Keratinocyte (primary cell): ENCODE data around the gene SACM1L. TPM values are rescaled to one million over a fixed set of nuclear protein-coding genes. Genes with fewer than 3 reads are reported as not detected.

ENCODE experiments used
- DNase-seq: peaks from one replicate; pipeline ENCODE4 v3.0.0-alpha.2; 2011; ENCODE audit warnings: low read depth, missing footprints, low spot score
- FAIRE-seq: peaks from 2 replicates; lab custom pipeline; 2011; peaks lifted over from hg19 to GRCh38; lab: Jason Lieb, UNC
- H2AFZ ChIP-seq: 2 replicates; pipeline ENCODE4 v1.6.0; 2012; ENCODE audit warnings: low read length, control low read depth, inconsistent platforms; ENCODE audit not compliant: control insufficient read depth
- H3K27ac ChIP-seq: 2 replicates; pipeline ENCODE4 v1.5.1; 2011; ENCODE audit warnings: low read length; ENCODE audit not compliant: control insufficient read depth, insufficient read depth
- H3K27me3 ChIP-seq: 3 replicates; pipeline ENCODE4 v1.6.0; 2011; ENCODE audit warnings: low read length; ENCODE audit not compliant: control insufficient read depth, insufficient read depth; ENCODE audit errors: extremely low read depth
- H3K36me3 ChIP-seq, 2 experiments: 2 replicates in 1 of 2; 3 replicates in 1 of 2; pipeline ENCODE4 v1.5.1; 2011; ENCODE audit warnings: low read length in 2 of 2, mild to moderate bottlenecking in 1 of 2; ENCODE audit not compliant: control insufficient read depth in 2 of 2, insufficient read depth in 2 of 2; ENCODE audit errors: extremely low read depth in 1 of 2
- H3K4me1 ChIP-seq: 3 replicates; pipeline ENCODE4 v1.5.1; 2011; ENCODE audit warnings: low read length; ENCODE audit not compliant: control insufficient read depth, insufficient read depth; ENCODE audit errors: extremely low read depth
- H3K4me2 ChIP-seq: 3 replicates; pipeline ENCODE4 v1.6.0; 2011; ENCODE audit warnings: low read depth, low read length; ENCODE audit not compliant: control insufficient read depth, insufficient read depth; ENCODE audit errors: extremely low read depth
- H3K4me3 ChIP-seq, 3 experiments: fragments of 200-600 bp in 1 of 3; sonication (generic) in 1 of 3; 2 replicates in 2 of 3; 3 replicates in 1 of 3; pipeline ENCODE4 v1.5.1; 2011 to 2016; ENCODE audit warnings: low read length in 3 of 3, mild to moderate bottlenecking in 3 of 3, control low read depth in 2 of 3, inconsistent platforms in 1 of 3, low read depth in 1 of 3, mixed read lengths in 1 of 3, mixed run types in 1 of 3, moderate library complexity in 1 of 3; ENCODE audit not compliant: control insufficient read depth in 2 of 3, insufficient read depth in 2 of 3; ENCODE audit errors: extremely low read depth in 1 of 3
- H3K79me2 ChIP-seq: 2 replicates; pipeline ENCODE4 v1.6.0; 2012; ENCODE audit warnings: low read length; ENCODE audit not compliant: control insufficient read depth, insufficient read depth
- H3K9ac ChIP-seq: 3 replicates; pipeline ENCODE4 v1.6.0; 2011; ENCODE audit warnings: low read length; ENCODE audit not compliant: control insufficient read depth, insufficient read depth; ENCODE audit errors: extremely low read depth
- H3K9me1 ChIP-seq: 3 replicates; pipeline ENCODE4 v1.6.0; 2011; ENCODE audit warnings: low read length; ENCODE audit not compliant: control insufficient read depth, insufficient read depth; ENCODE audit errors: extremely low read depth
- H3K9me3 ChIP-seq: 2 replicates; pipeline ENCODE4 v1.5.1; 2012; ENCODE audit warnings: low read depth, low read length; ENCODE audit not compliant: control insufficient read depth
- H4K20me1 ChIP-seq: 3 replicates; pipeline ENCODE4 v1.6.0; 2011; ENCODE audit warnings: low read length; ENCODE audit not compliant: control insufficient read depth, insufficient read depth; ENCODE audit errors: extremely low read depth
- CTCF ChIP-seq, 3 experiments: IDR thresholded peaks in 1 of 3; conservative IDR thresholded peaks in 1 of 3; optimal IDR thresholded peaks in 1 of 3; 2 replicates in 2 of 3; 3 replicates in 1 of 3; pipeline versions ENCODE3 to v1.5.1; 2011; ENCODE audit warnings: low read length in 3 of 3, mild to moderate bottlenecking in 3 of 3, moderate library complexity in 2 of 3, control low read depth in 1 of 3, inconsistent platforms in 1 of 3; ENCODE audit not compliant: insufficient read depth in 2 of 3; ENCODE audit errors: extremely low read depth in 1 of 3
- EZH2 ChIP-seq: IDR thresholded peaks from one replicate; pipeline ENCODE4 v1.6.1; 2012; ENCODE audit warnings: inconsistent platforms, mild to moderate bottlenecking, low read length, moderate library complexity
- dilution Hi-C: fragments of 300-500 bp; cut with MboI; formaldehyde crosslinking; loops from one replicate; pipeline ENCODE4 v1.7.0; 2020; ENCODE audit warnings: low sequenced_read_pairs; ENCODE audit not compliant: extremely low pct_ligation_motif_present
- polyA plus RNA-seq, 5 experiments: library from polyadenylated mRNA; depleted of rRNA in 3 of 5; stranded (reverse) in 3 of 5; stranded (forward) in 1 of 5; unstranded in 1 of 5; fragments of >200 nt; gene quantifications; 1 replicate in 1 of 5; 2 replicates in 3 of 5; 3 replicates in 1 of 5; pipeline versions ENCODE4 v1.2.1 to v1.2.3, GENCODE V29; 2011 to 2012; ENCODE audit warnings: missing spikeins in 2 of 5, low read depth in 1 of 5, low replicate concordance in 1 of 5

The SACM1L gene
- polyA plus RNA-seq, 1 donor (not counting 4 experiments of a cell fraction or from before 2014, with no cell fraction given) = 44.3 TPM

GRCh38 chr3:45730409-45731154 is 41.4 kb downstream of the SACM1L start:
- H3K9me1 ChIP-seq = no peaks in the 10 kb centered on the region
- no peaks in the 10 kb centered on the region for H4K20me1 ChIP-seq
- no peak overlapping the region for H2AFZ ChIP-seq
- no peak overlapping the region for H3K27ac ChIP-seq
- no peak for FAIRE-seq
- no peaks in the 10 kb centered on the region for H3K9me3 ChIP-seq
- no peaks in the 10 kb centered on the region for H3K27me3 ChIP-seq
- DNase-seq = no peak
- H3K4me1 ChIP-seq = no peaks in the 10 kb centered on the region
- H3K36me3 ChIP-seq = peaks cover 0 to 17% of the 10 kb centered on the region in 2 experiments
- no peak overlapping the region for H3K9ac ChIP-seq
- H3K4me3 ChIP-seq = no peak overlapping the region
- dilution Hi-C loops = no loop called here
- H3K4me2 ChIP-seq = no peak overlapping the region
- TF ChIP-seq EZH2 (no peak), CTCF (optimal IDR thresholded peaks at IDR 0.05 in 1 of 3, IDR thresholded peaks at IDR 0.05 in 1 of 3, conservative IDR thresholded peaks at IDR 0.05 in 1 of 3; ENCODE audit: extremely low read depth in 1 of 3, insufficient read depth in 2 of 3, low read length in 3 of 3) (no peak)
- no peaks in the 10 kb centered on the region for H3K79me2 ChIP-seq

DNA sequence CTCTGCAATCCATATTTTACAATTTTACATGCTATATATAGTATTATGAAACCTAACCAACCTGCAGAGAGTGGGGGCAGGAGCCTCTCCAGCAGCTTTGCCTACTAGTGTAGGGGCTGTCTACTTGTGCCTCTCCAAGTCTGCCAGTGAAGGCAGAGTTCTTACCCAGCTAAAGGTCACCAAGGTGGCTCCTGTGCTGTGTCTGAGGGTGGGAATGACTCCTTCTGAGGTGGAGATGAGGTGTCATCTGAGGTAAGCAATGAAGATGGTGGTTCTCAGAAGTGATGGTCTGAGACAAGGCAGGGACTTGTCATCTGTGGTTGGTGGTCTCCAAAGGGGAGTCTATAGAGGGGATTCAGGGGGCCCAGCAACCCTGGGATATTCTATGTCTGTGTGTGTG is 47.5 kb downstream of the SACM1L start:
- Histone ChIP-seq H3K4me1 (no peaks in the 10 kb centered on the region), H3K9ac (no peak overlapping the region), H3K4me3 (no peak overlapping the region), H3K36me3 (peaks cover 8 to 25% of the 10 kb centered on the region in 2 experiments), H3K27ac (no peak overlapping the region), H3K4me2 (no peak overlapping the region), H3K27me3 (no peaks in the 10 kb centered on the region), H2AFZ (no peak overlapping the region), H3K9me1 (no peaks in the 10 kb centered on the region), H3K9me3 (no peaks in the 10 kb centered on the region), H4K20me1 (no peaks in the 10 kb centered on the region), H3K79me2 (no peaks in the 10 kb centered on the region)
- FAIRE-seq = no peak
- TF ChIP-seq EZH2 (no peak), CTCF (optimal IDR thresholded peaks at IDR 0.05 in 1 of 3, IDR thresholded peaks at IDR 0.05 in 1 of 3, conservative IDR thresholded peaks at IDR 0.05 in 1 of 3; ENCODE audit: extremely low read depth in 1 of 3, insufficient read depth in 2 of 3, low read length in 3 of 3) (no peak)
- DNase-seq = no peak
- dilution Hi-C loops = no loop called here
